AG09309 (cell line): ENCODE measurements around the gene GOLT1A.

ENCODE experiments used
- DNase-seq: peaks from one replicate; pipeline ENCODE4 v3.0.0-alpha.2; 2010; ENCODE audit warnings: low read depth
- H3K4me3 ChIP-seq: 2 replicates; pipeline ENCODE4 v1.5.1; 2011; ENCODE audit warnings: mild to moderate bottlenecking, low read depth, low read length, moderate library complexity; ENCODE audit not compliant: control insufficient read depth
- TF ChIP-seq, protein P1 (sequence below): IDR thresholded peaks from 2 replicates; pipeline ENCODE4 v1.5.1; 2011; ENCODE audit warnings: mild to moderate bottlenecking, low read depth, low read length, inconsistent platforms; ENCODE audit not compliant: insufficient read depth, control insufficient read depth; ENCODE audit errors: missing control alignments

The GOLT1A gene

DNA sequence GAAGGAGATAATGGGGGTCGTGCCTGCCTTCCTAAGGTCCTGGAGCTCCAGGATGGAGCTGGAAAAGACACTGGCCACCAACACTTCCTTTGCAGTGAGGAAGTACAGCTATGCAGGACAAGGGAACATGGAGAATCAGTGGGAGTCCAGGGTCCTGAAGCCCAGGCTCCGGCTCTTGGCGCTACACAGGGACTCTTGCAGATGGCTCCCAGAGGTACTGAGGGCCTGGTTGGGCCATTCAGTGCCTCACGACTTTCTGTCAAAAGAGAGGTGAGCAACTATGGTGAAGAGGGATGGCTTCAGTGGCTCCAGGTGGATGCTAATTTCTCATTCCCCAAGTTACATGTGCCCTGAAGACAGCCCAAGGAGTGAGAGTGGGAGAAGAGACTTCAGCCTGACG is 60.1 kb downstream of the GOLT1A start:
- no peak overlapping the region for H3K4me3 ChIP-seq
- TF ChIP-seq, protein P1, sequence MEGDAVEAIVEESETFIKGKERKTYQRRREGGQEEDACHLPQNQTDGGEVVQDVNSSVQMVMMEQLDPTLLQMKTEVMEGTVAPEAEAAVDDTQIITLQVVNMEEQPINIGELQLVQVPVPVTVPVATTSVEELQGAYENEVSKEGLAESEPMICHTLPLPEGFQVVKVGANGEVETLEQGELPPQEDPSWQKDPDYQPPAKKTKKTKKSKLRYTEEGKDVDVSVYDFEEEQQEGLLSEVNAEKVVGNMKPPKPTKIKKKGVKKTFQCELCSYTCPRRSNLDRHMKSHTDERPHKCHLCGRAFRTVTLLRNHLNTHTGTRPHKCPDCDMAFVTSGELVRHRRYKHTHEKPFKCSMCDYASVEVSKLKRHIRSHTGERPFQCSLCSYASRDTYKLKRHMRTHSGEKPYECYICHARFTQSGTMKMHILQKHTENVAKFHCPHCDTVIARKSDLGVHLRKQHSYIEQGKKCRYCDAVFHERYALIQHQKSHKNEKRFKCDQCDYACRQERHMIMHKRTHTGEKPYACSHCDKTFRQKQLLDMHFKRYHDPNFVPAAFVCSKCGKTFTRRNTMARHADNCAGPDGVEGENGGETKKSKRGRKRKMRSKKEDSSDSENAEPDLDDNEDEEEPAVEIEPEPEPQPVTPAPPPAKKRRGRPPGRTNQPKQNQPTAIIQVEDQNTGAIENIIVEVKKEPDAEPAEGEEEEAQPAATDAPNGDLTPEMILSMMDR = no peak
- DNase-seq = no peak

DNA sequence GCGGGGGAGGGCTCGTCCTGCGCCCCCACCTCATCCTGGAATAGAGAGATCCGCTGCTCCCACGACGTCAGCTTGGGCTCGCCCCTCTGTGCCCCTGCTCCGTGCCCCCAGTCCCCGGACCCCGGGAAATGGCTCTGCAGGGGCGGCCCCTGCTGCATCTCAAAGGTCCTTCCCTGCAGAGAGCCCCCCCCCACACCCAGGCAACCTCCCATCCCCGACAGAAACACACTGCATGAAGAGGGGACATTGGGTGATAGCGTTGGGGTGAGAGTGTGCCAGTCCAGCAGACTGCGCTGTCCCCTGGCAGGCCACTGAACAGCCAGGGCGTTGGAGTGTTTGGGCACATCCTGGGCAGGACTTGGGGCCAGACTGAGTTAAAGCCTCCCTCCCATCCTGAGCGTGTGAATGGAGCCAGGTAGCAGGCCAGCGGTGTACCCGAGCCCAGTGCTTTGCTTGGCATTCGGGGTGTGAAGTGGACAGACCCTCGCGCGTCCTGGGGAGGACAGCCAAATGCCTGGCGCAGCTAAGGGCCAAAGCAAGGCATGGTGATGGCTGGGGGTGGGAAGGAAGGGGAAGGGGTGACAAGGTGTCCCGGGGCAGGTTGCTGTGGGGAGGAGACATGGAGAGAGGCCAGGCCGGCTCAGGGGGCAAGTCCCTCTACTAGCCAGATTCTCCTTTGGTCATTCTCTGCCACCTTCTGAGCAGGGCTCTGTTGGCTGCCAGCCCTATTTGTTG is 61.3 kb downstream of the GOLT1A start:
- no peak for DNase-seq
- TF ChIP-seq, protein P1 = no peak
- peak overlapping the region; percentile 58 for H3K4me3 ChIP-seq

DNA sequence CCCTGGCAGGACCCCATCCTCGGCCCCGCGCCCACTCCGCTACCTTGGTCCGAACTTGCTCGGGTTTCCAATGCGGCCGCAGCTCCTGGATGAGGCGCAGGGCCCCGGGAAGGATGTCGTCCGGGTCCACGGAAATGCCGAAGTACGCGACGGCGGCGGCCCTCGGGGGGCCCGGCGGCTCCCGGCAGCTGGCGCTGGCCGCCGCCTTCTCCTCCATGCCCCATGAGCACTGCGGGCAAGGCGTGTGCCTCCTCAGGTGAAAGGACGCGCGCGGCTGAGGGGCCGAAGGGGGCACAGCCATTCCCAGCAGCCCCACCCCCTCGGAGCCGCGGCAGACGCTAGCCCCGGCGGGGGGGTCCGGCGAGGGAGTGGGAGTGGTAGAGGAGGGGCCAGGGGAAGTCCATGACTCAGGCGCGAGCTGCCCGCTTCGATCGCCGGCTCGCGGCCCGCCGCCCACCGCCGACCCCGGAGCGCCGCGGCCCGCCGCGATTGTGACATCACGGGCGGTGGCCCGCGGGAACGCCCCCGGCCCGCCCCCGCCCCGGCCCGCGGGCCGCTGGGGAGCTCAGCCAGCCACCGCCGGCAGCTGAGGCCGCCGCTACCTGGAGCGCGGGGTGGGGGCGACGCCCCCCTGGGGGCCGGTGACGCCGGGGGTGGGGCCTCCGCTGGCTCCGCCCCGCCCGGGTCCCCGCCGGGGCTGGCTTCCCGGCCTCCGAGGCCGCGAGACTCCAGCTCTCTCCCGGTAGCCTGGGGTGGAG is 62.1 kb downstream of the GOLT1A start, which contains the start of gene ETNK2:
ETNK2 (minus strand) TSS at position 493 of the 758 bp plus-strand sequence; CDS start at position 301, 192 bp downstream.
- DNase-seq = no peak
- TF ChIP-seq, protein P1 = no peak
- peak within 1 kb of the TSS; percentile 58 for H3K4me3 ChIP-seq

DNA sequence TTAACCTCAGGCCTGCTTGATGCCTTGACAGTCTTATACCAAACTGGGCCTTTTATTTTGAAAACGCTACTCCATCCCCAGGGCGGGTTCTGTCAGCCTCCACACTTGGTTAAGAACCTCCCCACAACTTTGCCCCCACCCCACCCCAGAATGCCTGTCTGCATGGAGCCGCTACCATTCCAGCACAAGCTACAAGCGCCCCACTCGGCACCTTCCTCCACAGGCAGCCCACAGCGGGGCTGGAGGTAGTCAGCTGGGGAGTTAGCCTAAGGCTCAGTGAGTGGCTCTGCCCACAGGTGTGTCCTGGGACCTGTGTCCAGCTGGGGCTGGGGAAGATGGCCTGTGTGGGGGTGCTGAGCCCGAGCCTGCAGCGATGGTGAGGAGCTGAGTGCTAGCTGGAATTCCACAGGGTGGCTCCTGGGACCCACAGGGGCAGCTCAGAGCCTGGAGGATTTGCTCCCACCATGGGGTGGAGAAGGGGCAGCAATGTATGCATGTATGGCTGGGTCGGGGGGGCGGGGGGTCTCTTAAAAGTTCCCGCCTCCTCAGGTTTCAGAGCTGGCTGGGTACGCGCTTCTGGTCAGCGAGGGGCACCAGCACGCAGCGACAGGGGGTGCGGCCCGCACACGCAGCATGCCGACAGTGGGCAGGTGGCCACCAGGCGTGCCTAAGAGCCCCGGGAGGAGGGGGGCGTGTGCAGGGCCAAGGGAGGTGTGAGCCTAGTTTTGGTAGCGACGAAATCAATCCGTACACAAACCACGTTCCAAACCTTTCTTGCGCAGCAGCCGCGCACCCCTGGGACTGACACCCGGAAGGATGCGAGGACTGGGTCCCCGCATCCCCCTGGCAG is 62.9 kb downstream of the GOLT1A start:
- TF ChIP-seq, protein P1 = no peak
- H3K4me3 ChIP-seq = peak overlapping the region; percentile 47
- DNase-seq = no peak

DNA sequence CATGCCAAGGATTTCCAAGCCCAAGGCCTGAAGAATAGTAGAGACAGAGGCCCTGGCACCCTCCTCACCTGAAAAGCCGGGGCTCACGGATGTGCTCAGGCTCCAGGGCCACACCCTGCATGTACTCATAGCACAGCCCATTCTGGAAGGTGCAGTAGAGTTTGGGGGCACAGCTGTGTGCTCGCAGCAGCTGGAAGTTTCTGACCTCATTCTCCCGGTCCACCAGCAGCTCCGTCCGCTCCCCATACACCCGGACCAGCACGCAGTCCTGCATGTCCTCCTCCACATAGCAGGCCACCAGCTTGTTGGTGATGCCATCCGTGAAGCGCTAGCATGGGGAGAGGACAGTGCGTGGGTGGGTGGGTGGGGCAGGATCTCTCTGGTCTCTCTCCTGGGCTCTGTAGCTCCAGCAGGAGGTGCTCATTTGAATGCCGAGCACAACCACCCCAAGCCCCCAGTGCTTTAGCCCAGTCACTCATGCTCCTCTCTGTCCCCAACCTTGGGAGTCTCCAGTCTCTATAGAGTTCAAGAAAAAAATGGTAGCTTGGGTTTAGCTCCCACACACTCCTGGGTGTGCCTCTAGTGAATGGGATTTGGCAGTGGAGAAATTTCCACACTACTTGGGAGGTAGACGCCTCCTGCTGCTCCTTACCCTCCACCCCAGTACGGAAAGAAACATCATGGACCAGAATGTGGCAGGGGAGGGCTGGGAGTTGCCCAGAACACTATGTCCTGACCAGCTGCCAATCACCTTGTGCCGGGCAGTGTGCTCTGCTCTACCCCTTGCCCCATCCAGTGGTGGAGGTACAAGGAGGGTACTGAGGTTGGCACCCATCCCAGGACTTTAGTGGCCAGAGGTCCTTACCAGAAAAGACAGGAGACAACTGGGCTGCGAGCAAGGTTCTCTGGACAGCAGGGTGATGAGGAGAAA is 63.9 kb downstream of the GOLT1A start:
- DNase-seq = no peak
- no peak overlapping the region for H3K4me3 ChIP-seq
- TF ChIP-seq, protein P1 = no peak
